Bronchial epithelial cell (primary cell): ENCODE results near the gene ABCC3. TPM values are rescaled to one million over a fixed set of nuclear protein-coding genes. Genes with fewer than 3 reads are reported as not detected.

Experiments
- DNase-seq: peaks from one replicate; pipeline ENCODE4 v3.0.0-alpha.2; 2010; ENCODE audit warnings: low read depth
- FAIRE-seq: peaks from 2 replicates; lab custom pipeline; 2011; peaks lifted over from hg19 to GRCh38; lab: Jason Lieb, UNC
- H3K27me3 ChIP-seq: 2 replicates; pipeline ENCODE4 v1.5.1; 2011; ENCODE audit warnings: low read length; ENCODE audit not compliant: control insufficient read depth, insufficient read depth
- H3K36me3 ChIP-seq: 2 replicates; pipeline ENCODE4 v1.5.1; 2011; ENCODE audit warnings: low read length; ENCODE audit not compliant: control insufficient read depth, insufficient read depth
- H3K4me3 ChIP-seq: 2 replicates; pipeline ENCODE4 v1.5.1; 2011; ENCODE audit warnings: mild to moderate bottlenecking, low read depth, low read length, control low read depth
- CTCF ChIP-seq: IDR thresholded peaks from 2 replicates; pipeline ENCODE4 v1.5.1; 2011; ENCODE audit warnings: mild to moderate bottlenecking, moderate library complexity, low read length, control low read depth, inconsistent platforms; ENCODE audit not compliant: insufficient read depth, severe bottlenecking
- total RNA-seq: library from RNA; depleted of rRNA; stranded (reverse); fragments of >200 nt; gene quantifications from 2 replicates; pipeline ENCODE4 v1.2.1, GENCODE V29; 2014

ABCC3 gene
- total RNA-seq, 1 donor from 2014 or later, result 33.2 TPM

GRCh38 chr17:50728881-50729765 lies 94.4 kb downstream of the ABCC3 start:
- Histone ChIP-seq H3K36me3 (no peaks in the 10 kb centered on the region), H3K4me3 (no peak overlapping the region), H3K27me3 (no peaks in the 10 kb centered on the region)
- DNase-seq (no peak), FAIRE-seq (no peak)
- no peak for TF ChIP-seq CTCF

- FAIRE-seq, result no peak
- no peak overlapping the region for H3K4me3 ChIP-seq
- H3K36me3 ChIP-seq, result no peaks in the 10 kb centered on the region
- H3K27me3 ChIP-seq, result no peaks in the 10 kb centered on the region
- TF ChIP-seq CTCF, result no peak
- no peak for DNase-seq
Observed at GRCh38 chr17:50731575-50732460, 97.1 kb downstream of the ABCC3 start.

GRCh38 chr17:50735287-50735686 lies 100.6 kb downstream of the ABCC3 start:
- Histone ChIP-seq H3K36me3 (peaks cover 6% of the 10 kb centered on the region), H3K4me3 (no peak overlapping the region), H3K27me3 (no peaks in the 10 kb centered on the region)
- no peak for DNase-seq
- TF ChIP-seq CTCF, result no peak
- FAIRE-seq, result no peak

GRCh38 chr17:50737118-50737698 lies 102.5 kb downstream of the ABCC3 start:
- FAIRE-seq, result no peak
- DNase-seq, result no peak
- Histone ChIP-seq H3K36me3 (peaks cover 13% of the 10 kb centered on the region), H3K27me3 (no peaks in the 10 kb centered on the region), H3K4me3 (no peak overlapping the region)
- TF ChIP-seq CTCF, result no peak

GRCh38 chr17:50739098-50739497 lies 104.4 kb downstream of the ABCC3 start:
- Histone ChIP-seq H3K27me3 (no peaks in the 10 kb centered on the region), H3K36me3 (peaks cover 19% of the 10 kb centered on the region)
- no peak for FAIRE-seq

More at GRCh38 chr17:50739098-50739497, 104.4 kb downstream of the ABCC3 start:
- no peak for DNase-seq
- TF ChIP-seq CTCF, result no peak
- no peak overlapping the region for H3K4me3 ChIP-seq

Other genes starting within 250 kb of the ABCC3 start
- 235 and 279 TPM in 2 replicates for gene LRRC59, start 237.4 kb upstream of the ABCC3 start, total RNA-seq
- 14.7 and 16.6 TPM in 2 replicates for gene ACSF2, start 208.7 kb upstream of the ABCC3 start, total RNA-seq
- not detected in 2 replicates for gene CHAD, start 166.0 kb upstream of the ABCC3 start, total RNA-seq
- gene RSAD1, start 156.0 kb upstream of the ABCC3 start, total RNA-seq, result 11.5 and 14.2 TPM in 2 replicates
- gene MYCBPAP, start 126.4 kb upstream of the ABCC3 start, total RNA-seq, result 0.13 and 0.26 TPM in 2 replicates
- 2.9 and 10.9 TPM in 2 replicates for gene EPN3, start 102.1 kb upstream of the ABCC3 start, total RNA-seq
- 18.6 and 25.0 TPM in 2 replicates for gene SPATA20, start 87.7 kb upstream of the ABCC3 start, total RNA-seq
- gene CACNA1G, start 74.2 kb upstream of the ABCC3 start, total RNA-seq, result not detected in 2 replicates
- 22.9 and 25.8 TPM in 2 replicates for gene ANKRD40, start 73.0 kb downstream of the ABCC3 start, total RNA-seq
- gene LUC7L3, start 84.7 kb downstream of the ABCC3 start, total RNA-seq, result 13.7 and 24.3 TPM in 2 replicates
- gene ANKRD40CL, start 132.6 kb downstream of the ABCC3 start, total RNA-seq, result not detected in 2 replicates
- gene WFIKKN2, start 200.7 kb downstream of the ABCC3 start, total RNA-seq, result not detected in 2 replicates
- gene TOB1, start 231.5 kb downstream of the ABCC3 start, total RNA-seq, result 11.6 and 19.7 TPM in 2 replicates